ENCODE results near the gene ITPR1.

ITPR1 gene

DNA sequence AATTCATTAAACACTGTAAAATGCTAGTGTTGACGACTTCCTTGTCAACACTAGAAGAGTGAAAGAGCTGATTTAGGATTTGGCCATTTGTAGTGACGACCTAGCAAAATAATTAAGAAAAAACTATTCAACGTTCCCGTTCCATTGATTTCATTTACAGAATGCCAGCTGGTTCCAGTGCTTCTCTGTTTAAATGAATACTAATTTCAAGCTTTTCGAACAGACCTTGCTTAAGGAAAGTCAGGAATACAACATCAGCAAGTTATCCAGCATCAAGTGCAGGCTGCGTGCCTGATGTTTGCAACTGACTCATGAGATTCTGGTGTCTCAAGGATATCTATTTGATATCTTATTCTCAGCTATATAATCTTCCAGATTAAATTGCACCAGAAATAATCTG lies 387.7 kb downstream of the ITPR1 start:
- DNase-seq = no peak

DNA sequence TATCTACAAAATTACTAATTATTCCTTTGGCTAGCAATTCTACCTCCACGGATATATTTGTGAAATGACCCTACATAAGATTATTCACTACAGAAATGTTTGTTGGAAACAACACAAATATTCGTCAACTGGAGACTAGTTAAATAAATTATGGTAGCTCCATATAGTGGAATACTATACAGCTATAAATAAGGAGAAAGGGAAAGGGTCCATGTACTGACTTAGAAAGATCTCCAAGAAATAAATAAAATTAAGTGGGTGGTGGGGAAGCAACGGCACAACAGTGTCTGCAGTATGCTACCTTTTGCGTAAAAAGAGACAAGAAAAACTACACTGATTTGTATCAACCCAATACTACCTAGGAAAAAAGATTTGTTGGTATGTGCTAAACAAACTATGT lies 389.4 kb downstream of the ITPR1 start:
- no peak for DNase-seq

DNA sequence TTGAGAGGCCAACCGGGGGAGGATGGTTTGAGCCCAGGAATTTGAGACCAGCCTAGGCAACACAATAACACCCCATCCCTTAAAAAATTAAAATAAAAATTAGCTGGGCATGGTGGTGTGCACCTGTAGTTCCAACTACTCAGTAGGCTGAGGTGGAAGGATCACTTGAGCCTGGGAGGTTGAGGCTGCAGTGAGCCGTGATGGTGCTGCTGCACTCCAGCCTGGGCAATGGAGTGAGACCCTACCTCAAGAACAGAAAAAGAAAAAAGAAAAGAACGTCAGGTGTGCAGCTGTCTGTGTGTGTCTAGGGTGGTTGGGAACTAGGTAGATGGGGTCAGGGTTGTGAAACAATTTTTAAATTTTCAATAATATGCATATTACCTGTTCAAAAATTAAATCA lies 389.9 kb downstream of the ITPR1 start:
- no peak for DNase-seq

DNA sequence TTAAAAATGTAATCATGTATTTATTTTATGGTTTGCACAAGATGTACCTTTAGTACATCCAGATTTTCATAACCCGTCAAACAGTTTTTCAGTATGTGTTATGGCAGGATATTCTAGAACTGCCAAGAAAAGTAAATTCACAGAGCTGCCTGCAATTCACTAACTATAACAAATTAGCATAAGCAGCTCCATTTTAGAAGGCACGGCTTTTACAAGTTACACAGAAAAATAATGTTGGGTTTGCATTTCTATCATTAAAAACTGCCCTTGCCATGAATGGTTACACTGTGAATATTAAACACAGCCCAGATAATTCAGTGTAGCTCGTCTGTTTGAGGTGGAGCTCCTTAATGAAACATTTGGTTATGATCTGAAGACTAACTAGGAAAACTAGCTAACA lies 391.7 kb downstream of the ITPR1 start:
- DNase-seq = no peak

DNA sequence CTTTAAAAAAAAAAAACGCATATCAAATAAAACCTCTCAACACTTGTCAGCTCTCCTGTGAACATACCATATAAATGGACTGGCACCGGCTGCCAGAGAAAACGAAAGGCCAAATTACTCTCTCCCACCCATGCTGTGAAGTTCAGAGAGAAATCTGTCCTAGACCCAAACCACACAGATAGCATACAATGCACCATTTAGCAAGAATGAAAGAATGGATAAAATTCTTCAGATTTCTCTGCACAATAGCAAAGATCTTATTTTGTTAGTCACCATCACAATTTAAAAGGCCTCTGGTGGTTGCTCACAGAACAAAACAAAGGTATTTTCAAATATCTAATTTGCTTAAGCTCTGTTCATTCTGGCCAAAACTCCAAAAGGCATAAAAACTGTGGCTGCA lies 392.2 kb downstream of the ITPR1 start:
- DNase-seq = no peak

DNA sequence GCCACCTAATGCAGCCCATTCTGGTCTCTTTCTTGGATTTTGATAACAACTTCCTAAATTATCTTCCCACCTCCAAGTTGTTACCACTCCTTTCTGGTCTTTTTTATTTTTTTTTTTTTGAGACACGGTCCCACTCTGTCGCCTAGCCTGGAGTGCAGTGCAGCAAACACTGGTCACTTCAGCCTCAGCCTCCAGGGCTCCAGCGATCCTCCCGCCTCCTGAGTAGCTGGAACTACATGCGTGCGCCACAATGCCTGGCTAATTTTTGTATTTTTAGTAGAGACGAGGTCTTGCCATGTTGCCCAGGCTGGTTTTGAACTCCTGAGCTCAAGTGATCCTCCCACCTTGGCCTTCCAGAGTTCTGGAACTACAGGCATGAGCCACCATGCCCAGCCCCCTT lies 393.3 kb downstream of the ITPR1 start:
- no peak for DNase-seq

DNA sequence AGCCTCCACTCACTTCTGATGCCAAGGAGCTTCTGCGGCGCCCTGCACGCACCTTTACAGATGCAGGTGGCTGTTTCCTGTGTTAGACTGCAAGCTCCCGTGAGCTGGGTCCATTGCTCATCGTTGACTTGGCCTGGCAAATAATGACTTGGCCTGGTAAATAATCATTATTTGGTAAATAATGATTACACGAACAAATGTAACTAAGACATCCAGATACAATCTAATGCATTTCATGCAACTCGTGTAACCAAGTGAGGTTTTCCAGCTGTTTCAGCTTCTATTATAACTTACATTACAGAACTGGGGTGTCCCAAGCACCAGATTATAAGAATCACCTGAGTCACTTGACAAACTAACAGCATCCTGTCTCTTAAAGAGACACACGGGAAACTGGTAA lies 394.0 kb downstream of the ITPR1 start:
- DNase-seq = no peak

DNA sequence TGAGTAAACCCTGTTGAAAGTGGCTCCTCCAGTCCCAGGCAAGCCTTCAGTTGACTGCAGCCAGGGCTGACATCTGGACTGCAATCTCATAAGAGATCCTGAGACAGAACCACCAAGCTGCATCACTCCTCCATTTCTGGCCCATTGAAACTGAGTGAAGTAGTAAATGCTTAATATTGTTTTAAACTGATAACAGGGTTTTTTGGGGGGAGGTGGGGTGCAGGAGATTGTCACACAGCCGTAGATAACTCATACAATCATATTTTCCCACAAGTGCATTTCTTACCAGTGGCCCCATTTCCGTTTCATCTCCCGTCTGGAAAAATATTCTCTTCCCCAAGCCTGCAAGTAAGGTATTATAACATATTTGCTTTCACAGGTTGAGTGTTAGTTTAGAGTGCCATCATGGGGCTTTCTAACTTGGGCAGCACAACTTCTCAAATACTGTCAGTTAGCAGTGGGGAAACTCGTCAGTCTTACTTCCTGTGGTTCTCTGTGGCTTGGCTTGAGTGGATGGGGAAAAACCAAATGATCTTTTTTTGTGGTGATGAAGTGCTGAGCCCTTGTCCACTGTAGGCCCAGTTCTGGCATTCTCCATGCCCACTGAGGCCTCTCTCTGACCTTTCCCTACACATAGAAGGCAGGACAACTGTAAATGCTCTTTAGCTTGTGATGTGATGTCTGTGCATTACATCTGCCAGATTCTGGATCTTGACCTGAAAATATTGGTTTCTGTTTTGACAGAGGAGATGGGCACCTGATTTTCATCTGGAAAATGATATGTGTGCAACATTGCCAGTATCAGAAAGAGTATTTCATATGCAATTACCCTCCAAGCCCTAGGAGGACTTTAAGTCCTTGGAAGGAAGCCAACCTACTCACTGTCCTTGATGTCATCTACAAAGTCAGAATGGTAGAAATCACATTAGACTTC lies 396.0 kb downstream of the ITPR1 start:
- DNase-seq = no peak

DNA sequence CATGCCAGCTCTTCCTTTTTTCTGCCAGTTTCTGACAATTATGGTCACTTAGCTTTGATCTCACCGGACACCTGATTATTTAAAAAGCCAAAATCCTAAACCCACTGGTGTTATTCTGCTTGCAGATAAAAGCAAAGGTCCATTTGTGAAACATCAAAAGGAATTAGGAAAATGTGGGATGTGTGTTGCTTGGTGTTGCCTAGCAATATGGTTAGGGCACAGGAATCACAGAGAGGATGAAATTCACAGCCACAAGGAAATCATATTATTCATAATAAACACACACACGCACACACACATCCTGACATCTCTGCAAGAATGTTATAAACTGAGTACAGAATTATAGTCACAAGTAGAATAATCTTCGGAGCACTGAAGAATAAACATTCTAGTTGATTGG lies 396.7 kb downstream of the ITPR1 start:
- no peak for DNase-seq

DNA sequence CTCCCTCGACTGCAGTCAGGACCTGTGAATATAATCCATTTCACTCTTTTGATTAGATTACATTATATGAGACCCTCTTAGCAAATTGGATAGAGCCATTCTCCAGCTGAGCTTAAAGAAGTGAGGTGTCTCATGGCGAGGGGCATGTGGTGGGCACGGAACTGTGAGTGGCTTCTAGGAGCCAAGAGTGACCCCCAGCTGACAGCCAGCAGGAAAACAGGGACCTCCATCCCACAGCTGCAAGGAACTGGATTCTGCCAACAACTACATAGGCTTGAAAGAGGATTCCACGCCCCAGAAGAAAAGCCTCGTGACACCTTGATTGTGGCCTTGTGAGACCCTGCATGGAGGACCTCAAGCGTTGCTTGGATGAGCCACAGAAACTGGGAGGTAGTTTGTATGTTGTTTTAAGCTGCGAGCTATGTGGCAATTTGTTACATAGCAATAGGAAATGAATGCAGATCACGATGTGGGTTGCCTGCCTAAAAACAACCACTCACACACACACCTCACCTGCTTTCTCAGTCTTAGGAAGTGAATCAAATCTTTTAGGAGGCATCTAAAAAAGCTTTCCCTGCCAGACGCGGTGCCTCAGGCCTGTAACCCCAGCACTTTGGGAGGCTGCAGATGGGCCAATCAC lies 401.9 kb downstream of the ITPR1 start:
- no peak for DNase-seq

DNA sequence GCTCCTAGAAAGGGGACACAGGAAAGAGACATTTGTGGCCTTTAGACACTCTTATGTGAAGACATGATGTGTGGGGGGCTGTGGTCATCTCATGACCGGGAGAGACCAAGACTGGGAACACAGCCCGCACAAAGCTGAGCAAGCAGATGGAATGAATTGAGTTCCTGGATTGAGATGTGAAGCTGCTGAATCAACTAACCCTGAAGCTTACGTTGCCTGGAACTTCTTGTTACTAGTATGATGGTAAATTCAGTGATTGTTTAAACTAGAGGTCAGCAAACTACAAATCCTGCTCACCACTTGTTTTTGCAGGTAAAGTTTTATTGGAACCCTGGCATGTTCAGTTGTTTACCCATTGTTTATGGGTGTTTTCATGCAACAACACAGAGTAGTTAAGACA lies 402.7 kb downstream of the ITPR1 start:
- no peak for DNase-seq

Data from NCI-H446 treated with DMSO at 0.1 percent for 48 hours (cell line).